ENCODE results near the gene AGPAT1.
"Not testable (repeated sequence)": the region's sequence is repeated elsewhere in the genome, so short reads cannot be mapped to it uniquely, and the experiment has no call there.

The AGPAT1 gene

DNA sequence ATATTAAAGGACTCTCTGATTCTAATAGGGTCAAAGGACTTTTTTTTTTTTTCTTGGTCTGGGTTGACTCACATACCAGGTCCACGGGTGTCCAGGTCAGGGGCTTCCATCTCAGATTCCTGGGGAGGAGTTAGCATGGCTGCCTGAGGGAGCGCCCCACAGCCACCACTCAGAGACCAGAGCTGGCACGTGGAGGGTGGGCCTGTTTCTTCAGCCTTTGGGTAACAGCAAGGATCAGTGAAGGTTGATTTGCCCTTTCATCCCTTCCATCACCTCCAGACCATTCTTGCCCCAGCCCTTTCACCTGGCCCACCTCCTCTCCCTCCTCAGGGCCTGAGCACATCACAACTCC lies 22.4 kb upstream of the AGPAT1 start:
- no peak for DNase-seq

- DNase-seq, result peak; percentile 27
Measured at GRCh38 chr6:32196682-32197616, 21.1 kb upstream of the AGPAT1 start.

- DNase-seq, result peak; percentile 79
Measured at GRCh38 chr6:32195902-32196681, 20.2 kb upstream of the AGPAT1 start.

- DNase-seq, result peak; percentile 100
Measured at GRCh38 chr6:32195652-32195901, 19.7 kb upstream of the AGPAT1 start.

DNA sequence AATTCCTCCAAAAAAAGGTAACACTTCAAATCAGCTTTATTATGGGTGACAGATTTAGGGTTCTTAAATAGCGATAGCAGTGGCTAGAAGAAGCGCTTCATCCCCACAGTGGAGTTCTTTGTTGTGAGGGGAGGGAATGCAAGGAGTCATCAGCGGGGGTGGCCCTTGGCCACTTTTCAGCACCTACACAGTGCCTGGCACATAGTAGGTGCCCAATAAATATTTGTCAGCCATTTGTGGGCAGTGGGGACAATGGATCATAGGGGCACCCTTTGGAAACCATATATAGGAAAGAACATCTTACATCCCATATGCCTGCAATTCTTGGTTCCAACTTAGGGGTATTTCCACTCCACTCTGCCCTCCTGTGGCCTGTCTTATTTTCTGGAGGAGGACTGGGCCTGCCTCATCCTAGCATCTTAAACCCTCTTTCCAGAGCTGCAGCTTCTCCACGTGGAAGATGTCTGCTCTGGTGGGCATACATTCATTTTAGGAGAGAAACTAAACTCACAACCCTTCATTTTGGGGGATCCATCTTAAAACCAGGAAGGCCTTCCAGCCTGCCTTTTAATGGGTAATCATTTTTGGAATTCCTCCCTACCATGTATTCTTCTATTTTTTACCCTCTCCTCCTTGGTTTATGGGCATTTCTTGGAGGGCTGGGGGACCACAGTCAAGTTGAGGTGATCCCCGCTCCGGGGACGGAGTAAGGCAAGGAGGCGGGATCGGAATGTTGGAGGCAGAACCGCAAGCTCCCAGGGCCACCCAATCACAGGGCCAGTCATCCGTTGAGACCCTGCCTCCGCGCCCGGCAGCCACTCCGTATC lies 19.2 kb upstream of the AGPAT1 start:
- peak; percentile 56 for DNase-seq

DNA sequence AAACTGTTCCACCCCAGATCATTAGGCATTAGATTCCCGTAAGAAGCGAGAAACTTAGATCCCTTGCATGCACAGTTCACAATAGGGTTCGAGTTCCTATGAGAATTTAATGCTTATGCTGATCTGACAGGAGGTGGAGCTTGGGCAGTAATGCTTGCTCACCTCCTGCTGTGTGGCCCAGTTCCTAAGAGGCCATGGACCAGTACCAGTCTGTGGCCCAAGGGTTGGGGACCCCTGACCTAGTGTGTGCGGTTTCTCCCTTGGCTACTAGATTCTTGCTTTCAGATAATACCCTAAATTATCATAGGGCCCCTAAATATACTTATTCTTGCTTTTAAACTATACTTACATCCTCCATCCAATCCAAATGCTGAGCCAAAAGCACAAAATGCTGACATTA lies 18.5 kb upstream of the AGPAT1 start:
- no peak for DNase-seq

DNA sequence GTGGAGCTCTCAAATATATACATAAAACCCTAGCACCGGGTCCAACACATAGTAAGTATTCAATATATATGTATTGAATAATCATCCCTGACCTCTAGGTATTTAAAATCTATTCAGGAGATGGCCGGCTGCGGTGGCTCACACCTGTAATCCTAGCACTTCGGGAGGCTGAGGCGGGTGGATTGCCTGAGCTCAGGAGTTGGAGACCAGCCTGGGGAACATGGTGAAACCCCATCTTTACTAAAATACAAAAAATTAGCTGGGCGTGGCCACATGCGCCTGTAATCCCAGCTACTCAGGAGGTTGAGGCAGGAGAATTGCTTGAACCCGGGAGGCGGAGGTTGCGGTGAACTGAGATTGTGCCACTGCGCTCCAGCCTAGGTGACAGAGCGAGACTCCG lies 17.2 kb upstream of the AGPAT1 start:
- DNase-seq, result not testable (repeated sequence)

GRCh38 chr6:32192608-32193039 lies 16.7 kb upstream of the AGPAT1 start, which contains the start of gene GPSM3:
GPSM3 (minus strand) TSS chr6:32192643; CDS start chr6:32192513, 130 bp downstream.
- DNase-seq, result peak; percentile 71

GRCh38 chr6:32191696-32192607 lies 16.1 kb upstream of the AGPAT1 start:
- DNase-seq, result peak; percentile 74

GRCh38 chr6:32190911-32191677 lies 15.2 kb upstream of the AGPAT1 start:
- peak; percentile 26 for DNase-seq

DNA sequence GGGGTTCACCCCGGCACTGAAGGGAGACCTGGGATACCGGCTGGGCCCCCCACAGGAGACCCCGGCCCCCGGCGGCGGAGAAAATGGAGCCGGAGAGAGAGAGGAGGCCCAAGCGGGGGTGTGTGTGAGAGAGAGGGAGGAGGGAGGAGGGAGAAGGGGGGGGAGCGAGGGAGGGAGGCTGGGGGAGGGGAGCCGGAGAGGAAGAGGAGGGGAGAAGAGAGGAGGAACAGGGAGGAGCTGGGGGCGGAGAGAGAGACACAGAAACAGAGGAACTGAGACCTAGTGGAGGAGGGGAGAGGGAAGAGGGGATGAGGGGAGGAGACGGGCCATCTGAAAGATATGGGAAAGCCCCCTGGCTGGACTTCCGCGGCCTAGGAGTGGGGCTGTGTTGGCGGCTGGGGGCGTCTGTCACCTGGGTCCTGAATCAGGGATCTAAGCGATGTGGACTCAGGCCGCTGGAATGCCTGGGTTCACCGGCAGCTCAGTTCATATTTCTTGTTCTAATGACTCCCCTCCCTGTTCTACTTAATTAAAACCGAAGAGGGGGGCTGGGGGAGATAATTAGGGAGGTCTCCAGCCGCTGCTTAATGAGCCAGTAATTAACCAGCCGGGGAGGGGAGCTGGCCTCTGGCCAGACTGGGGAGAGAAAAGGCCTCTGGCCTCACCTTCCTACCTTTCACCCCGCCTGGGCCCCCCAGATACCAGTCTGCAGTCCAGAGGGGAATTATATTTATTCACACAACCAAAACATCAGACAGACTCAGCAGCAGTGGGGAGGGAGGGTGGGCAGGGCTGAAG lies 14.4 kb upstream of the AGPAT1 start, which contains the start of gene PBX2:
Gene PBX2 (minus strand): TSS at position 149 of the 798 bp plus-strand sequence. CDS start 287 bp downstream, outside the sequence.
- DNase-seq, result peak; percentile 95

- DNase-seq, result no peak
Measured at GRCh38 chr6:32189742-32190053, 13.8 kb upstream of the AGPAT1 start.

GRCh38 chr6:32189069-32189741 lies 13.3 kb upstream of the AGPAT1 start:
- no peak for DNase-seq

DNA sequence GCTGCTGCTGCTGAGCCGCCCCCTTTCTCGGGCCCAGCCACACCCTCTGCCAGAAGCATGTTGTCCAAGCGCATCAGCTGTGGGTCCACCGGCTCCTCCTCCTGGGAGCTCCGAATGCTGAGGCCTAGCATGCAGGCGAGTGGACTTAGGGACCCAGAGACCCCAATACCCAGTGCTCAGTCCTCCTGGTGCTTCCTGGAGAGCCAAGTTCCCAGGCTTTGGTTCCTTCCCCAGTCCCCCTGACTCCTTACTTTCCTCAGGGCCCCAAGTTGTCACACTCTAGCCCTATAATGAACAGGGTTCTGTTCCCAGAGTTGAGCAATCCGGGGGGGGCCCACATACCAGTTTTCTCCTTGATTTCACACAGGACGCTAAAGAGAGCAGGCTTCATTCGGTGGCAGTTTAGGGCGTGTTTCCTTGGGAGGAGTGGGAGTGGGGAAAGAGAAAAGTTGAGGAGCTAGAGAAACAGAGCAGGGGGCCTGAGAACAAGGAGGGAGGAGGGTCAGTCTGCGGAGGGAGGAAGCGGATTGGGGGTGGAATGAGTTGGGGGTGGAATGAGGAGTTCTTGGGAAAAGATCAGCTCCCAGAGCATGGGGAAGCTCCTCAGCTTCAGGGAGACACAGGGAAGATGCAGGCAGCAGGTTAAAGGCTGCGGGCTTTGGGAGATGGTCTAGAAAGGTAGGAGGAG lies 12.6 kb upstream of the AGPAT1 start:
- no peak for DNase-seq

DNA sequence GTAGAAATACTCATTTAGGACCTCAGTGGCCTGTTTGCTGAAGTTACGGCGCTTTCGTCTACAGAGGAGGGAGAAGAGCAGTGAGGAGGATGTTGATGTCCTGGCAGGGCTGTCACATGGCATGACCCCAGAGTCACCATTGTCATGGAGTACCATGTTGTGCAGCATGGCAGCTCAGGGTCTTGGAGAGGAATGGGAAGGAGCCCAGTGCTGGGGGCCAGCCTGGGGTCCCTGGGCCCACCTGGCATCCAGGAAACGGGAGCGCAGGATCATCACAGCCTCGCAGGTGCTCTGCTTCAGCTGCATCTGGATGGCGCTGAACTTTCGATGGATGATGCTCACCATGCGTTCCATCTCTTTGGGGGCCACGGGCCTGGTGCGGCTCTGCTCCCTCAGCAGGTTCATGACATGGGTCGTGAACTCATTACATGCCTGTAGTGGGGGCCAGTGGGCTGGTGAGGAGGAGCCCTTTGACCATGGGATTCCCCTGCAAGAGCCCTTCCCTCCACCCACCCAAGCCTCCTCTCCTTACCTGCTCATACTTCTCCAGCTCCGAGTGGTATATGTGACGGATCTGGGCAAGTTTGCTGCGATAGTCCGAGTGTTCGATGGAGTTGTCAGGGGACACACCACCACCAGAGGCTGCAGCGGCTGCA lies 12.0 kb upstream of the AGPAT1 start:
- DNase-seq, result not testable (repeated sequence)

DNA sequence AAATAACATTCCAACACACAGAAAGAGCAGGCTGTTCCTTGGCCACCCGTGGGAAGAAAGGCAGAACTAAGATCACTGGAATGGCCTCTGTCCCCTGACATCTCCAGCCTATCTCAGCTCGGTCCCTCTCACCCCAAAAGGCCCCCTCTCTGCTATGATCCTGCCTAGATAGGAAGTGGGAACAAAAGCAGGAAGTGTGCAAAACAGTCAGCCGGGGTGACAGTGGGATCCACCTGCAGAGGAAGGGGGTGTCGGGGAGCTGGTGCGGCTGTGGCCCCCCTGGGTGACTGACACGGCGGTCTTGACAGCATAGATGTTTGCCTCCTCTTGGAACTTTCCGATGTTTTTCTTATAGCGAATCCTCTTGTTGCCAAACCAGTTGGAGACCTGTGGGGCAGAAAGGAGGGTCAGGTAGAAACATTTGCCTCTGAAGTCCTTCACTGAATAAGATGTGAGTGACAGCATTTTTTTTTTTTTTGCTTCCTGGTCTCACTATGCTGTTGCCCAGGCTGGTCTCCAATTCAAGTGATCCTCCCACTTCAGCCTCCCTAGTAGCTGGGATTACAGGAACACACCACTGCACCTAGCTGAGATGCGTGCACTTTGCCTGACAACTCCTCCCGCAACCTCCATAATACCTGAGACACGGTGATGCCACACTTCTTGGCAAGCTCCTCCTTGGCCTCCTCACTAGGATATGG lies 11.3 kb upstream of the AGPAT1 start:
- DNase-seq, result no peak

- DNase-seq, result not testable (repeated sequence)
Measured at GRCh38 chr6:32186151-32186840, 10.4 kb upstream of the AGPAT1 start.
